ENCODE data around the gene LIN37. TPM values are rescaled to one million over a fixed set of nuclear protein-coding genes. Genes with fewer than 3 reads are reported as not detected.
A peak's percentile ranks its signal among the peaks of the same experiment; 100 is the strongest.

The LIN37 gene
- total and polyA plus RNA-seq, 9 of the 15 experiments (the other 6 are each of a cell fraction or from before 2014, with no cell fraction given): 1.2 to 12.5 (median 8.6) TPM

DNA sequence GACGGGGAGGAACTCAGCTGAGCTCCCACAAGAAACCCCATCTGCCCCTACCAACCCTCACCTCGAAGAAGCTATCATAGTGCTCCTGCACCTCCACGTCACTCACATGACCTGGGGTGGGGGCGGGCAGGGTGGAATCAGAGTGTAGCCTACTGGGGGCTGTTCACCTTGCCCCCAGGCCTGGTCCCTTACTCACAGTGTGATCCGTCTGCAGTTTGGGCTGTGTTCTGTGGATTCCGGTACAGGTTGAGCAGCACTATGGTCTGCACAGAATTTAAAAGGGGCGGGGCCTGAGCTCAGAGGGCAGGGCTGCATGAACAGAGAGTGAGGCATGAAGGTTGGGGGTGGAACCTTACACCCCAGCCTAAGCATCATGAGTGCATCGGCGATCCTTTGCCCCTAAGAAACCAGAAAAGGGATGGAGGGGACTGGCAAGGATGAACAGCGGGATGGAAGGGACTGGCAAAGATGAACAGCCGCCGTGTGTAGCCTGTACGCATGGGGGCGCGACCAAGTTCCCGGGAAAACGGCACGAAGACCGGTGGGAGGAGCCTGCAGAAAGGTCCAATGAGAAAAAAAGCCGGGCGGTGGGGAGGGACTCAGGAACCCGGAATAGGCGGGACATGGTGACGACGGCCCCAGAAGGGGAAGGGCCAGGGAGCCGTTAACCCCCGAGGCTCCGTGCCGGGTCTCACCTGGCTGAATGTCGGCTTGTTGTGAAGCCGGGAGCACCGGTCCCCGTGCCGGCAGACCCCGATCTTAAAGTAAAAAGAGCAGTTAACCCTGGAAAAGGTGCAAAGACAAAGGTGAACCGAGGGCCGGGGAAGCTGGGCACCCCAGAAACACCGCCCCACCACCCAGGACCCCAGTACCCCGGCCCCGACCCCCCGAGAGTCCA lies 3.7 kb upstream of the LIN37 start (continued):
- TF ChIP-seq, protein P1, sequence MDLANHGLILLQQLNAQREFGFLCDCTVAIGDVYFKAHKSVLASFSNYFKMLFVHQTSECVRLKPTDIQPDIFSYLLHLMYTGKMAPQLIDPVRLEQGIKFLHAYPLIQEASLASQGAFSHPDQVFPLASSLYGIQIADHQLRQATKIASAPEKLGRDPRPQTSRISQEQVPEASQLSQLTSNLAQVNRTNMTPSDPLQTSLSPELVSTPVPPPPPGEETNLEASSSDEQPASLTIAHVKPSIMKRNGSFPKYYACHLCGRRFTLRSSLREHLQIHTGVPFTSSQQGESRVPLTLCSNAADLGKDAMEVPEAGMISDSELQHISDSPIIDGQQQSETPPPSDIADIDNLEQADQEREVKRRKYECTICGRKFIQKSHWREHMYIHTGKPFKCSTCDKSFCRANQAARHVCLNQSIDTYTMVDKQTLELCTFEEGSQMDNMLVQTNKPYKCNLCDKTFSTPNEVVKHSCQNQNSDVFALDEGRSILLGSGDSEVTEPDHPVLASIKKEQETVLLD (IDR thresholded peaks at IDR 0.05): no peak
- TF ChIP-seq, protein P2, sequence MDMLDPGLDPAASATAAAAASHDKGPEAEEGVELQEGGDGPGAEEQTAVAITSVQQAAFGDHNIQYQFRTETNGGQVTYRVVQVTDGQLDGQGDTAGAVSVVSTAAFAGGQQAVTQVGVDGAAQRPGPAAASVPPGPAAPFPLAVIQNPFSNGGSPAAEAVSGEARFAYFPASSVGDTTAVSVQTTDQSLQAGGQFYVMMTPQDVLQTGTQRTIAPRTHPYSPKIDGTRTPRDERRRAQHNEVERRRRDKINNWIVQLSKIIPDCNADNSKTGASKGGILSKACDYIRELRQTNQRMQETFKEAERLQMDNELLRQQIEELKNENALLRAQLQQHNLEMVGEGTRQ (CRISPR knock-in tag; IDR thresholded peaks at IDR 0.05): no peak
- no peak for TF ChIP-seq ZNF668 (CRISPR knock-in tag; IDR thresholded peaks at IDR 0.05)
- no peak for TF ChIP-seq ZBTB34 (CRISPR knock-in tag; IDR thresholded peaks at IDR 0.05)
- TF ChIP-seq XRCC5 (IDR thresholded peaks at IDR 0.05; ENCODE audit: low read depth, low read length): 0 out of 2 replicates have a peak, but pooled peaks have one; percentile 22
- TF ChIP-seq, protein P3, sequence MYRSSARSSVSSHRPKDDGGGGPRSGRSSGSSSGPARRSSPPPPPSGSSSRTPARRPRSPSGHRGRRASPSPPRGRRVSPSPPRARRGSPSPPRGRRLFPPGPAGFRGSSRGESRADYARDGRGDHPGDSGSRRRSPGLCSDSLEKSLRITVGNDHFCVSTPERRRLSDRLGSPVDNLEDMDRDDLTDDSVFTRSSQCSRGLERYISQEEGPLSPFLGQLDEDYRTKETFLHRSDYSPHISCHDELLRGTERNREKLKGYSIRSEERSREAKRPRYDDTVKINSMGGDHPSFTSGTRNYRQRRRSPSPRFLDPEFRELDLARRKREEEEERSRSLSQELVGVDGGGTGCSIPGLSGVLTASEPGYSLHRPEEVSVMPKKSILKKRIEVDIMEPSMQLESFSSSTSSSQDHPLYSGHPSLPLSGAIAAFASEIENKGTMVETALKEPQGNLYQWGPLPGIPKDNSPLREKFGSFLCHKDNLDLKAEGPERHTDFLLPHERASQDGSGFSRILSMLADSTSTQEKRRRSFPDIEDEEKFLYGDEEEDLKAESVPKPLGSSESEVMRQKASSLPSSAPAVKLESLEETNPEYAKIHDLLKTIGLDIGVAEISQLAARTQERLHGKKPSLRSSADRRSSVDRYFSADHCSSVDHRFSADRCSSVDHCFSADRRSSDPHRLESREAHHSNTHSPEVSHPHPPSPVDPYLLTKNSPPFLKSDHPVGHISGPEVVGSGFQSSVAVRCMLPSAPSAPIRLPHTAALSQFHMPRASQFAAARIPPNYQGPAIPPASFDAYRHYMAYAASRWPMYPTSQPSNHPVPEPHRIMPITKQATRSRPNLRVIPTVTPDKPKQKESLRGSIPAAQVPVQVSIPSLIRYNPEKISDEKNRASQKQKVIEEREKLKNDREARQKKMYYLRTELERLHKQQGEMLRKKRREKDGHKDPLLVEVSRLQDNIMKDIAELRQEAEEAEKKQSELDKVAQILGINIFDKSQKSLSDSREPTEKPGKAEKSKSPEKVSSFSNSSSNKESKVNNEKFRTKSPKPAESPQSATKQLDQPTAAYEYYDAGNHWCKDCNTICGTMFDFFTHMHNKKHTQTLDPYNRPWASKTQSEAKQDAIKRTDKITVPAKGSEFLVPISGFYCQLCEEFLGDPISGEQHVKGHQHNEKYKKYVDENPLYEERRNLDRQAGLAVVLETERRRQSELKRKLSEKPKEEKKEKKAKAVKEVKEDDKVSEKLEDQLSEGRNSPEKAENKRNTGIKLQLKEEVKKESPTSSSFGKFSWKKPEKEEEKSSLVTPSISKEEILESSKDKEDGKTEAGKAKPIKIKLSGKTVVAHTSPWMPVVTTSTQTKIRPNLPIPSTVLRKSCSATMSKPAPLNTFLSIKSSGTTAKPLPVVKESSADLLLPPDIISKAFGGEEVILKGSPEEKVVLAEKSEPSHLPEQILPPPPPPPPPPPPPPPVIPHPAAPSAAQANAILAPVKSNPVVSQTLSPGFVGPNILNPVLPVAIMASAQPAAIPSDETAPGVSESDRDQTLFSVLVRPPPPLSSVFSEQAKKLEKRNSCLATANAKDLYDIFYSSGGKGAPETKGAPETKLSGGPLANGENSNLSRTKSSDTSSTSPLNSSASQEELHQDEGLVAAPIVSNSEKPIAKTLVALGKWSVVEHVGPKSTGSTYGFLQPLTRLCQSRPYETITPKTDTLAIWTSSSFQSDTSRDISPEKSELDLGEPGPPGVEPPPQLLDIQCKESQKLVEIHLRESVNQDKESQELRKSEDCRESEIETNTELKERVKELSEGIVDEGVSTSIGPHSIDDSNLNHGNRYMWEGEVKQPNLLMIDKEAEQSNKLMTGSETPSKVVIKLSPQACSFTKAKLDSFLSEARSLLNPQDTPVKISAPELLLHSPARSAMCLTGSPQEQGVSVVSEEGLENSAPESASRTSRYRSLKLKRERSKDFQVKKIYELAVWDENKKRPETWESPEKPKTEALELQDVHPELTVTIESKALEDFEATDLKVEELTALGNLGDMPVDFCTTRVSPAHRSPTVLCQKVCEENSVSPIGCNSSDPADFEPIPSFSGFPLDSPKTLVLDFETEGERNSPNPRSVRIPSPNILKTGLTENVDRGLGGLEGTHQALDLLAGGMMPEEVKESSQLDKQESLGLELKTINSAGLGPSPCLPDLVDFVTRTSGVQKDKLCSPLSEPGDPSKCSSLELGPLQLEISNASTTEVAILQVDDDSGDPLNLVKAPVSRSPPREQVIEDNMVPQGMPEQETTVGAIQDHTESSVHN (IDR thresholded peaks at IDR 0.05; ENCODE audit: borderline replicate concordance in 1 of 2, low read depth in 1 of 2): no peak
- peak; percentile 73 for TF ChIP-seq SP1 (CRISPR knock-in tag; IDR thresholded peaks at IDR 0.05)
- TF ChIP-seq ZNF830 (CRISPR knock-in tag; IDR thresholded peaks at IDR 0.05): no peak
- TF ChIP-seq ZNF143 (CRISPR knock-in tag; IDR thresholded peaks at IDR 0.05): no peak
- TF ChIP-seq THRB (CRISPR knock-in tag; conservative IDR thresholded peaks at IDR 0.05): no peak
- no peak for TF ChIP-seq KLF16 (IDR thresholded peaks at IDR 0.05)
- no peak for TF ChIP-seq ZKSCAN8 (CRISPR knock-in tag; IDR thresholded peaks at IDR 0.05)

All from K562 (cell line).